Tibial nerve (tissue), 4 donors: ENCODE results near the gene HIP1R. TPM values are rescaled to one million over a fixed set of nuclear protein-coding genes. Genes with fewer than 3 reads are reported as not detected.

ENCODE experiments used
- DNase-seq, 2 donors: peaks; one replicate each; pipeline ENCODE4 v3.0.0-alpha.2; 2019; ENCODE audit warnings: low spot score in 2 of 2
- H3K27ac ChIP-seq, 4 donors: fragments of 200-600 bp; sonication (generic) in 3 of 4; one replicate each; pipeline ENCODE4 v1.5.1; 2017 to 2019; ENCODE audit warnings: mild to moderate bottlenecking in 1 of 4
- H3K27me3 ChIP-seq, 2 donors: fragments of 200-600 bp; sonication (generic) in 1 of 2; one replicate each; pipeline versions ENCODE4 v1.5.1 to v1.6.0; 2017 to 2019
- H3K36me3 ChIP-seq, 3 donors: fragments of 200-600 bp; sonication (generic); one replicate each; pipeline ENCODE4 v1.5.1; 2018 to 2019
- H3K4me1 ChIP-seq, 4 donors: fragments of 200-600 bp; sonication (generic) in 3 of 4; one replicate each; pipeline ENCODE4 v1.5.1; 2017 to 2019
- H3K4me3 ChIP-seq, 4 donors: fragments of 200-600 bp; sonication (generic) in 3 of 4; one replicate each; pipeline ENCODE4 v1.5.1; 2017 to 2019; ENCODE audit warnings: mild to moderate bottlenecking in 1 of 4, moderate library complexity in 1 of 4
- H3K9me3 ChIP-seq, 4 donors: fragments of 200-600 bp; sonication (generic) in 3 of 4; one replicate each; pipeline ENCODE4 v1.5.1; 2017 to 2019
- CTCF ChIP-seq, 5 experiments: fragments of 200-600 bp in 3 of 5; fragments of 450-650 bp in 2 of 5; sonication (generic) in 3 of 5; IDR thresholded peaks; one replicate each; pipeline ENCODE4 v1.5.1; 2016 to 2019; ENCODE audit warnings: antibody characterized with exemption in 5 of 5, mild to moderate bottlenecking in 3 of 5, moderate library complexity in 2 of 5
- EP300 ChIP-seq, 2 donors: sonication (generic); formaldehyde crosslinking; IDR thresholded peaks; one replicate each; pipeline ENCODE4 v1.6.1; 2017; ENCODE audit warnings: antibody characterized with exemption in 2 of 2, mild to moderate bottlenecking in 1 of 2
- POLR2A ChIP-seq, 2 donors: fragments of 450-650 bp; IDR thresholded peaks; one replicate each; pipeline ENCODE4 v1.6.1; 2017; ENCODE audit warnings: antibody characterized with exemption in 2 of 2, mild to moderate bottlenecking in 2 of 2, moderate library complexity in 2 of 2
- WGBS, 2 donors: methylation state at CpG; one replicate each; pipeline ENCODE4 v1.1.5; 2018; 5-methylcytosine and 5-hydroxymethylcytosine counted together
- total RNA-seq, 4 donors: library from RNA; depleted of rRNA; stranded (reverse); fragments of >200 nt; gene quantifications; one replicate each; pipeline ENCODE4 v1.1.0, GENCODE V29; 2016

Gene HIP1R
- total RNA-seq, 4 donors from 2014 or later = 10.3 to 22.5 (median 16.9) TPM

GRCh38 chr12:122848471-122849351, 13.5 kb downstream of the HIP1R start:
- Histone ChIP-seq H3K27ac (no peak overlapping the region), H3K9me3 (no peaks in the 10 kb centered on the region), H3K4me1 (peaks cover 0 to 47% (median 16%) of the 10 kb centered on the region in 4 donors), H3K27me3 (no peaks in the 10 kb centered on the region), H3K4me3 (no peak overlapping the region), H3K36me3 (no peaks in the 10 kb centered on the region)
- DNase-seq = no peak
- WGBS, 2 donors = 85 to 88% methylated on average over 28 to 33 of the region's 36 CpGs
- no peak for TF ChIP-seq CTCF (IDR thresholded peaks at IDR 0.05)
- TF ChIP-seq EP300 (IDR thresholded peaks at IDR 0.05) = no peak
- TF ChIP-seq POLR2A (IDR thresholded peaks at IDR 0.05) = no peak

GRCh38 chr12:122849352-122850047, 14.2 kb downstream of the HIP1R start:
- Histone ChIP-seq H3K27me3 (no peaks in the 10 kb centered on the region), H3K4me3 (no peak overlapping the region), H3K27ac (no peak overlapping the region), H3K9me3 (no peaks in the 10 kb centered on the region), H3K36me3 (no peaks in the 10 kb centered on the region), H3K4me1 (peaks cover 0 to 45% (median 15%) of the 10 kb centered on the region in 4 donors)
- 76 to 92% methylated on average over 18 to 26 of the region's 26 CpGs for WGBS, 2 donors
- TF ChIP-seq EP300 (IDR thresholded peaks at IDR 0.05) (no peak), CTCF (IDR thresholded peaks at IDR 0.05) (no peak), POLR2A (IDR thresholded peaks at IDR 0.05) (no peak)
- DNase-seq = no peak

GRCh38 chr12:122850048-122850445, 14.8 kb downstream of the HIP1R start:
- no peak overlapping the region for H3K27ac ChIP-seq
- peaks cover 0 to 40% (median 13%) of the 10 kb centered on the region in 4 donors for H3K4me1 ChIP-seq
- H3K9me3 ChIP-seq = no peaks in the 10 kb centered on the region
- WGBS, 2 donors = 98% methylated on average over 7 to 9 of the region's 14 CpGs
- H3K4me3 ChIP-seq = no peak overlapping the region
- TF ChIP-seq POLR2A (IDR thresholded peaks at IDR 0.05) = no peak
- TF ChIP-seq CTCF (IDR thresholded peaks at IDR 0.05) = no peak
- TF ChIP-seq EP300 (IDR thresholded peaks at IDR 0.05) = no peak
- no peak for DNase-seq
- no peaks in the 10 kb centered on the region for H3K27me3 ChIP-seq
- H3K36me3 ChIP-seq = no peaks in the 10 kb centered on the region

GRCh38 chr12:122850695-122851350, 15.6 kb downstream of the HIP1R start:
- peaks cover 0 to 35% (median 12%) of the 10 kb centered on the region in 4 donors for H3K4me1 ChIP-seq
- no peak for DNase-seq
- no peaks in the 10 kb centered on the region for H3K9me3 ChIP-seq
- no peak overlapping the region for H3K4me3 ChIP-seq
- peak overlapping the region in 2 of 4 donors; percentile 68 to 77 for H3K27ac ChIP-seq
- no peaks in the 10 kb centered on the region for H3K36me3 ChIP-seq
- WGBS, 2 donors = 71 to 79% methylated on average over 20 to 27 of the region's 27 CpGs
- TF ChIP-seq EP300 (IDR thresholded peaks at IDR 0.05) = no peak
- TF ChIP-seq CTCF (IDR thresholded peaks at IDR 0.05) = no peak
- TF ChIP-seq POLR2A (IDR thresholded peaks at IDR 0.05) = no peak
- H3K27me3 ChIP-seq = no peaks in the 10 kb centered on the region
